A549 (cell line): Measurements from ENCODE around the gene MRPL28. TPM values are rescaled to one million over a fixed set of nuclear protein-coding genes. Genes with fewer than 3 reads are reported as not detected.

Source experiments
- ATAC-seq, 2 experiments: fragments of 200-7000 bp in 1 of 2; fragments of >200 bp in 1 of 2; cut with Nextera tagmentation in 1 of 2; cut with Tn5 transposase in 1 of 2; 3 replicates each; pipeline versions ENCODE4 v1.8.0 to v1.9.1; 2018 to 2020; ENCODE audit warnings: mild to moderate bottlenecking in 1 of 2, moderate library complexity in 1 of 2
- CTCF ChIA-PET: fragments of 300-600 bp; sonication (Branson Sonifier 250); formaldehyde crosslinking; extraction: SDS; loops from one replicate; lab custom pipeline; 2021; ENCODE audit warnings: antibody characterized with exemption, inconsistent platforms; lab: Yijun Ruan, JAX
- POLR2A ChIA-PET: fragments of 350-600 bp; formaldehyde crosslinking; extraction: SDS; loops from one replicate; lab custom pipeline; 2021; ENCODE audit warnings: antibody characterized with exemption, inconsistent platforms; lab: Yijun Ruan, JAX
- DNase-seq, 2 experiments: peaks; one replicate each; pipeline versions ENCODE4 v3.0.0 to v3.0.0-alpha.2; 2011 to 2016; ENCODE audit warnings: low read depth in 1 of 2, low spot score in 1 of 2
- FAIRE-seq: peaks from 2 replicates; lab custom pipeline; 2011; peaks lifted over from hg19 to GRCh38; lab: Jason Lieb, UNC
- H3K27ac ChIP-seq, 2 experiments: fragments of >200 bp; sonication (Bioruptor Twin); formaldehyde crosslinking; 3 replicates each; pipeline ENCODE4 v1.5.1; 2016 to 2017
- H3K4me1 ChIP-seq: fragments of >200 bp; sonication (Bioruptor Twin); formaldehyde crosslinking; 3 replicates; pipeline ENCODE4 v1.6.1; 2016
- H3K4me2 ChIP-seq: fragments of >200 bp; sonication (Bioruptor Twin); formaldehyde crosslinking; 3 replicates; pipeline ENCODE4 v1.6.1; 2016
- H3K4me3 ChIP-seq: fragments of >200 bp; sonication (Bioruptor Twin); formaldehyde crosslinking; 3 replicates; pipeline ENCODE4 v1.5.1; 2016
- H3K9me3 ChIP-seq: fragments of >200 bp; sonication (Bioruptor Twin); formaldehyde crosslinking; 3 replicates; pipeline ENCODE4 v1.6.1; 2016
- ATOH8 ChIP-seq: fragments of 250-450 bp; sonication (Bioruptor Pico); IDR thresholded peaks from 2 replicates; pipeline ENCODE4 v1.5.0; 2020; ENCODE audit warnings: low read depth, mild to moderate bottlenecking, moderate library complexity
- CBX8 ChIP-seq: fragments of 200-600 bp; sonication (generic); IDR thresholded peaks from 2 replicates; pipeline ENCODE4 v1.6.1; 2016
- E2F6 ChIP-seq: IDR thresholded peaks from 2 replicates; pipeline ENCODE4 v1.6.1; 2012; ENCODE audit warnings: low read depth, borderline replicate concordance
- EHMT2 ChIP-seq: fragments of 200-600 bp; sonication (generic); IDR thresholded peaks from 2 replicates; pipeline ENCODE4 v1.6.1; 2016; ENCODE audit warnings: antibody characterized with exemption, low read depth, mild to moderate bottlenecking, moderate library complexity
- ELK1 ChIP-seq: fragments of 150-350 bp; IDR thresholded peaks from 2 replicates; pipeline ENCODE4 v1.6.1; 2014; ENCODE audit warnings: low read depth, mild to moderate bottlenecking, low read length
- ESRRA ChIP-seq: fragments of 150-350 bp; IDR thresholded peaks from 2 replicates; pipeline ENCODE4 v1.6.1; 2014; ENCODE audit warnings: mild to moderate bottlenecking, low read length, borderline replicate concordance
- FOSB ChIP-seq: fragments of 250-450 bp; sonication (Bioruptor Pico); IDR thresholded peaks from 2 replicates; pipeline ENCODE4 v1.5.0; 2020; ENCODE audit warnings: mild to moderate bottlenecking, moderate library complexity
- FOSL2 ChIP-seq, 2 experiments: fragments of 450-650 bp in 1 of 2; fragments of >200 bp in 1 of 2; sonication (Bioruptor Twin) in 1 of 2; formaldehyde crosslinking; IDR thresholded peaks; 2 replicates each; pipeline versions ENCODE4 v1.5.0 to v1.6.1; 2016 to 2020; ENCODE audit warnings: mild to moderate bottlenecking in 1 of 2, moderate library complexity in 1 of 2
- HEYL ChIP-seq: fragments of 250-450 bp; sonication (Bioruptor Pico); IDR thresholded peaks from 2 replicates; pipeline ENCODE4 v1.8.0; 2021; ENCODE audit warnings: mild to moderate bottlenecking, moderate library complexity
- KDM1A ChIP-seq: fragments of 200-600 bp; sonication (generic); IDR thresholded peaks from 2 replicates; pipeline ENCODE4 v1.6.1; 2016; ENCODE audit warnings: low read depth, mild to moderate bottlenecking
- MAZ ChIP-seq: fragments of 150-350 bp; IDR thresholded peaks from 2 replicates; pipeline ENCODE4 v1.6.1; 2014; ENCODE audit warnings: antibody characterized with exemption, low read depth, low read length, borderline replicate concordance
- NFE2L2 ChIP-seq: fragments of 150-350 bp; conservative IDR thresholded peaks from 2 replicates; pipeline ENCODE4 v1.6.1; 2014; ENCODE audit warnings: low read length
- NPAS2 ChIP-seq: fragments of 250-450 bp; sonication (Bioruptor Pico); IDR thresholded peaks from 2 replicates; pipeline ENCODE4 v1.8.0; 2022; ENCODE audit warnings: mild to moderate bottlenecking, moderate library complexity, borderline replicate concordance
- NR3C1 ChIP-seq: fragments of >200 bp; sonication (Bioruptor Twin); formaldehyde crosslinking; IDR thresholded peaks from 3 replicates; pipeline ENCODE4 v1.6.1; 2017
- PHF8 ChIP-seq: fragments of 200-600 bp; sonication (generic); IDR thresholded peaks from 2 replicates; pipeline ENCODE4 v1.6.1; 2016; ENCODE audit warnings: low read depth, mild to moderate bottlenecking, antibody characterized with exemption, moderate library complexity, borderline replicate concordance
- POLR2AphosphoS2 ChIP-seq: conservative IDR thresholded peaks from 2 replicates; pipeline ENCODE4 v1.6.1; 2012; ENCODE audit warnings: low read length, improper control_type of control experiment, inconsistent platforms
- RAD21 ChIP-seq, 2 experiments: fragments of >200 bp in 1 of 2; sonication (Bioruptor Twin) in 1 of 2; formaldehyde crosslinking in 1 of 2; IDR thresholded peaks in 1 of 2; conservative IDR thresholded peaks in 1 of 2; 2 replicates in 1 of 2; 3 replicates in 1 of 2; pipeline ENCODE4 v1.6.1; 2012 to 2018; ENCODE audit warnings: inconsistent platforms in 1 of 2
- RARB ChIP-seq: fragments of 250-450 bp; sonication (Bioruptor Pico); IDR thresholded peaks from 2 replicates; pipeline ENCODE4 v1.8.0; 2021; ENCODE audit warnings: mild to moderate bottlenecking, moderate library complexity
- USF2 ChIP-seq: fragments of 450-650 bp; IDR thresholded peaks from 2 replicates; pipeline ENCODE4 v1.6.1; 2014; ENCODE audit warnings: antibody characterized with exemption
- ZC3H11A ChIP-seq: fragments of 450-650 bp; IDR thresholded peaks from 2 replicates; pipeline ENCODE4 v1.6.1; 2014; ENCODE audit warnings: antibody characterized with exemption, mild to moderate bottlenecking
- ZSCAN20 ChIP-seq: fragments of 250-450 bp; sonication (Bioruptor Pico); IDR thresholded peaks from 2 replicates; pipeline ENCODE4 v1.8.0; 2022; ENCODE audit warnings: mild to moderate bottlenecking, moderate library complexity
- WGBS: methylation state at CpG from one replicate; pipeline ENCODE4 v1.1.6; 2017; ENCODE audit errors: missing lambda C conversion rate; 5-methylcytosine and 5-hydroxymethylcytosine counted together
- polyA plus RNA-seq, 4 experiments: library from polyadenylated mRNA; depleted of rRNA in 3 of 4; stranded (reverse); fragments of >200 nt; fragmentation: RNase III in 1 of 4; extraction: RNeasy Plus Mini Kit Qiagen cat#74134 plus additional on column Dnase treatment in 1 of 4; gene quantifications; 2 replicates in 3 of 4; 3 replicates in 1 of 4; pipeline ENCODE4 v1.2.3, GENCODE V29; 2011 to 2017

MRPL28 gene
- polyA plus RNA-seq, 2 of the 4 experiments (the other 2 are of a cell fraction): 130 to 139 TPM

- TF ChIP-seq RARB (CRISPR knock-in tag): no peak
- TF ChIP-seq ZSCAN20 (CRISPR knock-in tag): no peak
- no peak for TF ChIP-seq USF2
- no peak for TF ChIP-seq CBX8
- no peak for ATAC-seq
- no peak overlapping the region for H3K4me3 ChIP-seq
- WGBS: 69% methylated on average over 9 of the region's 9 CpGs
- DNase-seq: no peak
- no peak for FAIRE-seq
- ChIA-PET CTCF (interaction anchor here (1.2 to 1.5 kb wide), 3 partner anchors 13 to 41 kb away, joined by 3 to 11 read pairs (median 5); no protein-coding TSS in a partner anchor), POLR2A (no interaction called here)
- no peak overlapping the region for H3K4me2 ChIP-seq
- H3K27ac ChIP-seq: no peak overlapping the region
- peaks cover 8% of the 10 kb centered on the region for H3K4me1 ChIP-seq
- no peaks in the 10 kb centered on the region for H3K9me3 ChIP-seq
These were observed 48.8 kb downstream of the MRPL28 start for GRCh38 chr16:321532-321931.

GRCh38 chr16:320206-320605 is 50.1 kb downstream of the MRPL28 start:
- ChIA-PET CTCF (interaction anchor here (0.7 kb wide), 1 partner anchor 20 kb away, joined by 3 read pairs; no protein-coding TSS in a partner anchor), POLR2A (no interaction called here)
- H3K27ac ChIP-seq: no peak overlapping the region
- WGBS: 89% methylated on average over 5 of the region's 5 CpGs
- no peak for DNase-seq
- no peak for ATAC-seq
- H3K4me1 ChIP-seq: no peaks in the 10 kb centered on the region; the same call in 2 of the 3 replicates
- H3K9me3 ChIP-seq: no peaks in the 10 kb centered on the region
- no peak overlapping the region for H3K4me3 ChIP-seq
- no peak for TF ChIP-seq HEYL (CRISPR knock-in tag)
- no peak for TF ChIP-seq E2F6
- no peak for TF ChIP-seq POLR2AphosphoS2
- no peak for TF ChIP-seq NPAS2 (CRISPR knock-in tag)
- no peak for TF ChIP-seq PHF8
- TF ChIP-seq NFE2L2: no peak
- no peak for TF ChIP-seq ZC3H11A
- TF ChIP-seq NR3C1: no peak
- no peak for TF ChIP-seq FOSL2 (IDR thresholded peaks at IDR 0.05)
- TF ChIP-seq FOSL2 (CRISPR knock-in tag; IDR thresholded peaks at IDR 0.05): no peak
- TF ChIP-seq EHMT2: no peak
- no peak for TF ChIP-seq KDM1A
- no peak for TF ChIP-seq RAD21 (conservative IDR thresholded peaks at IDR 0.05 in 1 of 2, IDR thresholded peaks at IDR 0.05 in 1 of 2)
- TF ChIP-seq USF2: no peak
- TF ChIP-seq ZSCAN20 (CRISPR knock-in tag): no peak
- no peak for TF ChIP-seq CBX8
- no peak for TF ChIP-seq ELK1
- no peak for TF ChIP-seq ESRRA
- no peak for TF ChIP-seq MAZ
- no peak for TF ChIP-seq FOSB (CRISPR knock-in tag)
- TF ChIP-seq ATOH8 (CRISPR knock-in tag): no peak
- no peak overlapping the region for H3K4me2 ChIP-seq
- no peak for FAIRE-seq
